Endothelial cell of umbilical vein (primary cell): ENCODE results near the gene NFATC4. TPM values are rescaled to one million over a fixed set of nuclear protein-coding genes. Genes with fewer than 3 reads are reported as not detected.

ENCODE experiments used
- BruUV-seq: library from RNA; stranded (reverse); fragments of 400-500 nt; replicated peaks from 2 replicates; lab custom pipeline; 2021; lab: Mats Ljungman, UMichigan
- CTCF ChIA-PET: fragments of 300-600, 350-600 bp; sonication (Branson Sonifier 250); formaldehyde crosslinking; loops from one replicate; lab custom pipeline; 2021; ENCODE audit warnings: antibody characterized with exemption, inconsistent platforms; lab: Charles Lee
- POLR2A ChIA-PET: fragments of 300-600, 350-600 bp; sonication (Branson Sonifier 250); formaldehyde crosslinking; loops from one replicate; lab custom pipeline; 2021; ENCODE audit warnings: antibody characterized with exemption, inconsistent platforms; lab: Charles Lee
- DNase-seq: peaks from one replicate; pipeline ENCODE4 v3.0.0-alpha.2; 2011; ENCODE audit warnings: low read depth, low spot score
- FAIRE-seq: peaks from 2 replicates; lab custom pipeline; 2011; peaks lifted over from hg19 to GRCh38; lab: Jason Lieb, UNC
- H2AFZ ChIP-seq: 2 replicates; pipeline ENCODE4 v1.6.0; 2012; ENCODE audit warnings: low read depth, low read length, control low read depth, inconsistent platforms
- H3K27ac ChIP-seq: 2 replicates; pipeline ENCODE4 v1.5.1; 2011; ENCODE audit warnings: low read depth, mild to moderate bottlenecking, control low read depth, low read length, moderate library complexity; ENCODE audit not compliant: insufficient read depth
- H3K27me3 ChIP-seq, 2 experiments: 2 replicates each; pipeline versions ENCODE4 v1.6.0 to v1.6.1; 2011; ENCODE audit warnings: low read length in 2 of 2, mixed read lengths in 1 of 2; ENCODE audit not compliant: control insufficient read depth in 2 of 2, insufficient read depth in 2 of 2
- H3K36me3 ChIP-seq, 2 experiments: 2 replicates in 1 of 2; 3 replicates in 1 of 2; pipeline ENCODE4 v1.5.1; 2011; ENCODE audit warnings: low read length in 2 of 2, mild to moderate bottlenecking in 1 of 2, moderate library complexity in 1 of 2; ENCODE audit not compliant: control insufficient read depth in 2 of 2, insufficient read depth in 2 of 2; ENCODE audit errors: extremely low read depth in 1 of 2
- H3K4me1 ChIP-seq: 3 replicates; pipeline ENCODE4 v1.5.1; 2011; ENCODE audit warnings: mild to moderate bottlenecking, low read length; ENCODE audit not compliant: control insufficient read depth, insufficient read depth; ENCODE audit errors: extremely low read depth
- H3K4me2 ChIP-seq: 2 replicates; pipeline ENCODE4 v1.6.1; 2011; ENCODE audit warnings: low read length, control low read depth, mixed read lengths; ENCODE audit not compliant: insufficient read depth
- H3K4me3 ChIP-seq, 3 experiments: fragments of 200-600 bp in 1 of 3; sonication (generic), shearing (Covaris generic) in 1 of 3; replicated peaks in 1 of 3; 2 replicates each; pipeline ENCODE4 v1.5.1; 2011 to 2016; ENCODE audit warnings: control low read depth in 3 of 3, low read length in 3 of 3, mild to moderate bottlenecking in 2 of 3, inconsistent platforms in 1 of 3, low read depth in 1 of 3, moderate library complexity in 1 of 3; ENCODE audit not compliant: insufficient read depth in 1 of 3
- H3K79me2 ChIP-seq: 2 replicates; pipeline ENCODE4 v1.6.0; 2012; ENCODE audit warnings: low read length, inconsistent platforms; ENCODE audit not compliant: control insufficient read depth, insufficient read depth
- H3K9ac ChIP-seq: replicated peaks from 2 replicates; pipeline ENCODE3; 2011; ENCODE audit warnings: low read length, control low read depth; ENCODE audit not compliant: insufficient read depth; ENCODE audit errors: extremely low read depth
- H3K9me1 ChIP-seq: replicated peaks from 3 replicates; pipeline ENCODE4 v1.6.0; 2011; ENCODE audit warnings: mild to moderate bottlenecking, low read length; ENCODE audit not compliant: control insufficient read depth, insufficient read depth; ENCODE audit errors: extremely low read depth
- H3K9me3 ChIP-seq: replicated peaks from 2 replicates; pipeline ENCODE4 v1.5.1; 2012; ENCODE audit warnings: low read length, inconsistent platforms; ENCODE audit not compliant: control insufficient read depth, insufficient read depth
- H4K20me1 ChIP-seq: replicated peaks from 2 replicates; pipeline ENCODE3; 2011; ENCODE audit warnings: mild to moderate bottlenecking, low read length; ENCODE audit not compliant: control insufficient read depth, insufficient read depth; ENCODE audit errors: extremely low read depth
- CTCF ChIP-seq, 2 donors: IDR thresholded peaks; 1 replicate in 1 of 2; 2 replicates in 1 of 2; pipeline ENCODE4 v1.5.1; 2011; ENCODE audit warnings: low read length in 2 of 2, mild to moderate bottlenecking in 2 of 2, moderate library complexity in 2 of 2, control low read depth in 1 of 2, inconsistent platforms in 1 of 2, low read depth in 1 of 2; ENCODE audit not compliant: insufficient read depth in 1 of 2; ENCODE audit errors: extremely low read depth in 1 of 2
- EZH2 ChIP-seq: IDR thresholded peaks from 2 replicates; pipeline ENCODE4 v1.6.1; 2012; ENCODE audit warnings: borderline replicate concordance, low read depth, mild to moderate bottlenecking, moderate library complexity, low read length, inconsistent platforms; ENCODE audit not compliant: severe bottlenecking
- FOS ChIP-seq: IDR thresholded peaks from 2 replicates; pipeline ENCODE4 v1.6.1; 2011; ENCODE audit warnings: mild to moderate bottlenecking, low read length, moderate library complexity, borderline replicate concordance; ENCODE audit not compliant: insufficient read depth
- GATA2 ChIP-seq: IDR thresholded peaks from 2 replicates; pipeline ENCODE4 v1.7.0; 2011; ENCODE audit warnings: low read depth, mild to moderate bottlenecking, moderate library complexity, mixed read lengths, low read length; ENCODE audit not compliant: insufficient read length, insufficient read depth
- JUN ChIP-seq: IDR thresholded peaks from 2 replicates; pipeline ENCODE4 v1.6.1; 2011; ENCODE audit warnings: borderline replicate concordance, low read depth; ENCODE audit not compliant: insufficient read length, insufficient read depth
- MAX ChIP-seq: IDR thresholded peaks from 2 replicates; pipeline ENCODE4 v1.6.1; 2011; ENCODE audit not compliant: insufficient read depth, insufficient read length
- MYC ChIP-seq: IDR thresholded peaks from one replicate; pipeline ENCODE4 v1.6.1; 2011; ENCODE audit warnings: mild to moderate bottlenecking, low read depth, low read length
- POLR2A ChIP-seq: IDR thresholded peaks from 2 replicates; pipeline ENCODE4 v1.6.1; 2012; ENCODE audit warnings: low read depth, mild to moderate bottlenecking, control low read depth, low read length
- POLR2AphosphoS5 ChIP-seq: IDR thresholded peaks from 2 replicates; pipeline ENCODE4 v1.6.1; 2012; ENCODE audit warnings: low read depth, mild to moderate bottlenecking, control low read depth, low read length, moderate library complexity; ENCODE audit not compliant: insufficient read depth
- dilution Hi-C: fragments of 300-500 bp; cut with MboI; formaldehyde crosslinking; loops from one replicate; pipeline ENCODE4 v1.15.0; 2019; ENCODE audit warnings: low sequenced_read_pairs; ENCODE audit not compliant: extremely low pct_ligation_motif_present
- intact Hi-C: fragments of 100-400 bp; cut with micrococcal nuclease; formaldehyde crosslinking; loops from one replicate; pipeline ENCODE4 v1.10.0; 2022
- polyA plus RNA-seq, 4 experiments: library from polyadenylated mRNA; depleted of rRNA in 3 of 4; stranded (reverse) in 3 of 4; unstranded in 1 of 4; fragments of >200 nt; gene quantifications; 2 replicates each; pipeline versions ENCODE4 v1.2.1 to v1.2.3, GENCODE V29; 2011 to 2012; ENCODE audit warnings: missing spikeins in 1 of 4
- total RNA-seq: library from RNA; stranded (reverse); gene quantifications from 2 replicates; pipeline ENCODE4 v1.2.3, GENCODE V29; 2021

NFATC4 gene
- total and polyA plus RNA-seq, 2 donors (not counting 3 experiments of a cell fraction or from before 2014, with no cell fraction given): 79.5 to 88.1 TPM

- peak overlapping the region; percentile 77 for H3K4me2 ChIP-seq
- no peaks in the 10 kb centered on the region for H3K9me3 ChIP-seq
- H3K4me3 ChIP-seq: peak overlapping the region in 1 of 3 experiments; percentile 22
- FAIRE-seq (no peak), DNase-seq (peak; percentile 83)
- ChIA-PET POLR2A (interaction anchor here (0.9 to 1.4 kb wide), 3 partner anchors 10 to 60 kb away, joined by 3 to 9 read pairs (median 5); partner anchors contain the start of gene NYNRIN), CTCF (interaction anchor here (1.9 to 3.8 kb wide), 4 partner anchors 11 to 117 kb away, joined by 6 to 42 read pairs (median 20); partner anchors contain the start of gene CIDEB)
- peaks cover 5% of the 10 kb centered on the region for H3K79me2 ChIP-seq
- TSS peak; percentile 48 for BruUV-seq
- H3K9me1 ChIP-seq: no peaks in the 10 kb centered on the region
- H3K27me3 ChIP-seq: no peaks in the 10 kb centered on the region
- H4K20me1 ChIP-seq: no peaks in the 10 kb centered on the region
- no peak overlapping the region for H2AFZ ChIP-seq
- dilution Hi-C loops (no loop called here), intact Hi-C loops (loop anchor here (1.0 kb wide), 1 partner anchor 59 kb away; no protein-coding TSS in a partner anchor)
- peak overlapping the region; percentile 62 for H3K9ac ChIP-seq
- TF ChIP-seq MAX (no peak), JUN (no peak), POLR2AphosphoS5 (no peak), GATA2 (no peak), CTCF (IDR thresholded peaks at IDR 0.05; ENCODE audit: extremely low read depth in 1 of 2, insufficient read depth in 1 of 2, low read depth in 1 of 2, low read length in 2 of 2) (no peak), MYC (no peak), FOS (no peak), POLR2A (no peak), EZH2 (no peak)
- peaks cover 48% of the 10 kb centered on the region for H3K4me1 ChIP-seq
- no peaks in the 10 kb centered on the region for H3K36me3 ChIP-seq
- peak overlapping the region; percentile 97 for H3K27ac ChIP-seq
These were observed 57.7 kb downstream of the NFATC4 start for GRCh38 chr14:24425704-24426103.
